Measurements from ENCODE around the gene TOMM22. TPM values are rescaled to one million over a fixed set of nuclear protein-coding genes. Genes with fewer than 3 reads are reported as not detected.

TOMM22 gene
- total and polyA plus RNA-seq, 11 donors = 32.3 to 82.1 (median 67.7) TPM

DNA sequence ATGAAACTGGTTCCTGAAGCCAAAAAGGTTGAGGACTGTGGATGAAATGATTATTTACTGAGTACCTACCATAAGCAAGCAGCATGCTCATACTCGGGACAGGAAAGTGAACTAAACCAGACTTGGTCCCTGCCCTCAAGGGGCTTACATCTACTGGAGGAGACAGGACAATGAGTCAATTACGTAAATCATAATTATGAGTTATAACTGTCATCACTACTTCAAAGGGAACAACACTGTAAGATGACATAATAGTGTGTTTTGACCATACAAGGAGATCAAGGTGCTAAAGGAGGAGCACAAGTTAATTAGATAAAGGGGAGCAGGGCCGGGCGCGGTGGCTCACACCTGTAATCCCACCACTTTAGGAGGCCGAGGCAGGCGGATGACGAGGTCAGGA is 28.0 kb upstream of the TOMM22 start:
- Histone ChIP-seq H3K36me3 (no peaks in the 10 kb centered on the region), H3K4me3 (no peak overlapping the region), H3K9me3 (no peaks in the 10 kb centered on the region), H3K27ac (no peak overlapping the region), H3K4me1 (peaks cover 0 to 22% (median 15%) of the 10 kb centered on the region in 12 donors), H3K27me3 (no peaks in the 10 kb centered on the region)
- WGBS, 4 donors = 92 to 98% (median 96%) methylated on average over 8 of the region's 8 CpGs
- DNase-seq = no peak
- intact Hi-C loops (cut with DNase I) = no loop called here
- TF ChIP-seq CTCF (IDR thresholded peaks at IDR 0.05) (no peak), POLR2A (IDR thresholded peaks at IDR 0.05) (no peak)
- ATAC-seq = no peak

- TF ChIP-seq POLR2A (IDR thresholded peaks at IDR 0.05) (no peak), CTCF (IDR thresholded peaks at IDR 0.05) (no peak)
- intact Hi-C loops (cut with DNase I) = no loop called here
- DNase-seq (peak in 1 of 5 donors; percentile 28), ATAC-seq (peak in 2 of 4 donors; percentile 1 to 7)
- Histone ChIP-seq H3K4me1 (peaks cover 0 to 24% (median 15%) of the 10 kb centered on the region in 12 donors), H3K4me3 (peak overlapping the region; percentile 68 to 95 (median 91)), H3K9me3 (no peaks in the 10 kb centered on the region), H3K36me3 (no peaks in the 10 kb centered on the region), H3K27me3 (no peaks in the 10 kb centered on the region), H3K27ac (peak overlapping the region; percentile 89 to 99 (median 94))
- WGBS, 4 donors = 6 to 7% (median 7%) methylated on average over 22 of the region's 22 CpGs
Measured at GRCh38 chr22:38655519-38656255, 26.1 kb upstream of the TOMM22 start.

GRCh38 chr22:38656256-38657044 is 25.3 kb upstream of the TOMM22 start, which contains the start of the genes CBY1 and FAM227A:
CBY1 (plus strand) TSS chr22:38656638; CDS start chr22:38668055, 11,417 bp downstream.
FAM227A (minus strand) TSS chr22:38656392; CDS start chr22:38650168, 6,224 bp downstream.
- Histone ChIP-seq H3K9me3 (no peaks in the 10 kb centered on the region), H3K4me3 (peak within 1 kb of the TSS; percentile 68 to 95 (median 91)), H3K36me3 (peaks cover 0 to 7% (median 4%) of the 10 kb centered on the region in 9 donors), H3K27ac (peak within 1 kb of the TSS; percentile 89 to 99 (median 94)), H3K27me3 (no peaks in the 10 kb centered on the region), H3K4me1 (peaks cover 0 to 24% (median 15%) of the 10 kb centered on the region in 12 donors)
- peak; percentile 87 to 94 (median 90) for DNase-seq
- intact Hi-C loops (cut with DNase I) = no loop called here
- 0 to 1% (median 0%) methylated on average over 20 to 66 of the region's 66 CpGs for WGBS, 4 donors
- ATAC-seq = peak; percentile 86 to 97 (median 96)
- TF ChIP-seq POLR2A (IDR thresholded peaks at IDR 0.05) (peak in 1 of 2 donors; percentile 68), CTCF (IDR thresholded peaks at IDR 0.05) (no peak)

Data from heart left ventricle (tissue), 16 donors.